Measurements from ENCODE around the gene GAS2. TPM values are rescaled to one million over a fixed set of nuclear protein-coding genes. Genes with fewer than 3 reads are reported as not detected.

The GAS2 gene
- total RNA-seq, 1 donor from 2014 or later, result 1.7 TPM

DNA sequence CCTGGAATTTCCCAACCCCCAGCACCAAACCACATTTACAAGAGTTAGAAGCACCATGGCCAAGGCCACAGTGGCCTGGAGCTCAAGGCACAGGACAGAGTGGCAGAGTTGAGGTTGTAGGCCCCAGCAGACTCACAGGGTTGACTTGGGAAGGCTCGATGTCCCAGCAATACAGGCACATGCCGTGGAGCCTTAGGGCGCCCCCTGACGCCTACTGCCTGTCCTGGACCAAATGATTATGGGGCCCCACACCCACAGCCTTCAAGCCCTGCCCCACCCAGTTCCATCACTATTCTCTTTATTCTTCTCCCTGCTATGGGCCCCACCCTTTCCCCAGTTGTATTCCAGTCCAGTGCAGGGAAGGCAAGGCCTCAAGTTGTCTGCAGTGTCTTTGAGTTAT is 193.8 kb downstream of the GAS2 start, which contains the start of gene CCDC179:
Gene CCDC179 (minus strand): TSS at position 234 of the 400 bp plus-strand sequence. CDS start 53 bp downstream, at position 181.
- intact Hi-C loops (cut with micrococcal nuclease), result no loop called here

Other genes with a start within 250 kb of the GAS2 start
- gene FANCF, start 40.8 kb upstream of the GAS2 start, total RNA-seq, result 18.3 and 18.7 TPM in 2 replicates
- 30.1 and 35.8 TPM in 2 replicates for gene SVIP, start 163.2 kb downstream of the GAS2 start, total RNA-seq
- not detected in 2 replicates for gene CCDC179, start 193.9 kb downstream of the GAS2 start, total RNA-seq